ENCODE measurements around the gene MLC1.

Gene MLC1

DNA sequence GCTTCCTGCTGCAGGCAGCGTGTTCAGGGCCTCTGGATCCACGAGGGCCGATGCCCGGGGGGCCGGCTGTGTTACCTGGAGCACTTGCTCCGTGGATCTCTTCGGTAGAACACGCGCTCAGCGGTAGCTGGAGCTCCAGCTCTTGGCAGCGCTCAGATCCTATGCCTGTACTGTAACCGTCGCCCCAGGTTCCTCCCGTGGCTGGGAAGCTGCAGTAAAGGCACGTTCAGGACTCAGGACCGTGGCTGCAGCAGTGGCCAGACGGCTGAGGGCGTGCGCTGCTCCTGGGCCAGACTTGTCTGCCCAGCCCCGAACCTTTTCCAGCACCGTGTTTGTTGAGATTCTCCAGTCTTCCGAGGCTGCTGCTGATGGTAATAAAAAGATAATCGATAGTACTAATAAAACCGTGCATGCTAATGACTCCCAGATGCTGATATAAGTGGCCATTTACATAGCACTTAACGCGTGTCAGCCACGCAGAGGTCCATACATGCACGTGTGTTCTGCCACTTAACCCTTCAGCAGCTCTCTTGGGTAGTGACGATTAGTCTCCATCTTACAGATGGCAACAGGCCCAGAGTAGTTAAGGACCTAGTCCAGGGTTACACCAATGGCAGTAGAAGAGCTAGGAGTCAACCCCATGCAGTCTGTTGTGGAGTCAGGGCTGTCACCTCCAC lies 6.0 kb upstream of the MLC1 start:
- Histone ChIP-seq H3K4me1 (ENCODE audit: insufficient read depth, poor library complexity, severe bottlenecking) (no peaks in the 10 kb centered on the region), H3K4me3 (ENCODE audit: severe bottlenecking) (no peak overlapping the region), H3K27me3 (ENCODE audit: insufficient read depth, poor library complexity, severe bottlenecking) (no peaks in the 10 kb centered on the region), H3K27ac (ENCODE audit: poor library complexity, severe bottlenecking) (no peak overlapping the region), H3K36me3 (ENCODE audit: low read depth) (no peaks in the 10 kb centered on the region), H3K9me3 (ENCODE audit: severe bottlenecking) (no peaks in the 10 kb centered on the region)
- ATAC-seq (ENCODE audit: low read depth) (0 out of 3 replicates have a peak, but pooled peaks have one; percentile 19), DNase-seq (ENCODE audit: low spot score) (no peak)
- no peak for TF ChIP-seq CTCF (IDR thresholded peaks at IDR 0.05; ENCODE audit: poor library complexity, severe bottlenecking)

DNA sequence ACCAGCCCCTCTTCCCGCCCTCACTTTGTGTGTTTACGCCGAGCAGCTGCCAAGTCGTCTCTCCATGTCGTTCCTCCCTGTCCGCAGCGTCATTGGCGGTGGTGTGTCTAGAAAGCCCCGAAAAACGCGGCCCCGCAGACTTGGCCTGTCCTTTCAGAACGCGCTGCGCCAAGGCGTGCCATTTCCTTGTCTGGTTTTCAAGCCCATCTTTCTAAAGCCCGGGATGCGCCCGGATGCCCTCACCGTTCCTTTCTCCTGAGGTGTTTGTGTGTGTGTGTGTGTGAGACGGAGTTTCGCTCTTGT lies 5.1 kb upstream of the MLC1 start:
- TF ChIP-seq CTCF (IDR thresholded peaks at IDR 0.05; ENCODE audit: poor library complexity, severe bottlenecking) = no peak
- H3K4me1 ChIP-seq (ENCODE audit: insufficient read depth, poor library complexity, severe bottlenecking) = no peaks in the 10 kb centered on the region
- no peaks in the 10 kb centered on the region for H3K27me3 ChIP-seq (ENCODE audit: insufficient read depth, poor library complexity, severe bottlenecking)
- no peaks in the 10 kb centered on the region for H3K9me3 ChIP-seq (ENCODE audit: severe bottlenecking)
- ATAC-seq (ENCODE audit: low read depth) (no peak), DNase-seq (ENCODE audit: low spot score) (no peak)
- H3K36me3 ChIP-seq (ENCODE audit: low read depth) = no peaks in the 10 kb centered on the region
- no peak overlapping the region for H3K27ac ChIP-seq (ENCODE audit: poor library complexity, severe bottlenecking)
- no peak overlapping the region for H3K4me3 ChIP-seq (ENCODE audit: severe bottlenecking)

DNA sequence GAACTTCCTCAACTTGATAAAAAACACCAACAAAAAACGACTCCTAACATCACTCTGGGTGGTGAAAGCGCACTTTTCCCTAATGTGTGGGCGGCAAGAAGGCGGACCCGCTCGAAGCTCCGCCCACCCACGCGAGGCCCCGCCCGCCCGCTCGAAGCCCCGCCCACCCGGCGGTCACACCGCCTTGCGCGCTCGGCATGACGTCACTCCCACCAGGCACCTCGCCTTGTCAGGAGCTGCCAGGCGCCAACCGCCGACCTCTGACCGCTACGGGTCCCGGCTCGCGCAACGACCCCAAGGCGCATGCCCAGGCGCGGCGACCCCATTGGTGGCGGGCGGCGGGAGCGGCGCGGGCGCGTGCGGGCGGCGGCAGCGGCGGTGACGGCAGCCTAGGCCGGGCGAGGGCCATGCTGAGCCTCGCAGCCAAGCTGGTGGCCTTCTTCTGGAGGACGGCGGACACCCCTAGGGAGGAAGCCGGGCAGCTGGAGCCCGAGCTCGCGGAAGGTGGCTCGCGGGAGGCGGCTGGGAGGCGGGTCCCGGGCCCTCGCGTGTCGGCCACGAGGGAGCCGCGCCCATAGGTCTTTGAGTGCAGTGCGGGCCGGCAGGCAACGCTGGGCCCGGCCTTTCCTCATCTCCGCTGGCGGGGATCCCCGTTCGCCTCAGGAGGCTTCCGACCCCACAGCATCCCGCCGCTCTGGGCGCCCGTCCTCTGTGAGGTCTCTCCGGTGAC lies 4.6 kb upstream of the MLC1 start, which contains the start of gene MOV10L1:
Gene MOV10L1, plus strand, starts transcription at position 325 of the 730 bp plus-strand sequence. Its CDS starts 83 bp downstream, at position 408.
- Histone ChIP-seq H3K27me3 (ENCODE audit: insufficient read depth, poor library complexity, severe bottlenecking) (no peaks in the 10 kb centered on the region), H3K4me1 (ENCODE audit: insufficient read depth, poor library complexity, severe bottlenecking) (no peaks in the 10 kb centered on the region), H3K36me3 (ENCODE audit: low read depth) (no peaks in the 10 kb centered on the region), H3K9me3 (ENCODE audit: severe bottlenecking) (no peaks in the 10 kb centered on the region), H3K4me3 (ENCODE audit: severe bottlenecking) (no peak within 1 kb of the TSS), H3K27ac (ENCODE audit: poor library complexity, severe bottlenecking) (no peak within 1 kb of the TSS)
- DNase-seq (ENCODE audit: low spot score) = no peak
- TF ChIP-seq CTCF (IDR thresholded peaks at IDR 0.05; ENCODE audit: poor library complexity, severe bottlenecking) = no peak
- no peak for ATAC-seq (ENCODE audit: low read depth)

- DNase-seq (ENCODE audit: low spot score) (no peak), ATAC-seq (ENCODE audit: low read depth) (no peak)
- Histone ChIP-seq H3K4me3 (ENCODE audit: severe bottlenecking) (no peak overlapping the region), H3K9me3 (ENCODE audit: severe bottlenecking) (no peaks in the 10 kb centered on the region), H3K27me3 (ENCODE audit: insufficient read depth, poor library complexity, severe bottlenecking) (no peaks in the 10 kb centered on the region), H3K4me1 (ENCODE audit: insufficient read depth, poor library complexity, severe bottlenecking) (no peaks in the 10 kb centered on the region), H3K36me3 (ENCODE audit: low read depth) (no peaks in the 10 kb centered on the region), H3K27ac (ENCODE audit: poor library complexity, severe bottlenecking) (no peak overlapping the region)
- TF ChIP-seq CTCF (IDR thresholded peaks at IDR 0.05; ENCODE audit: poor library complexity, severe bottlenecking) = no peak
These were observed 4.0 kb upstream of the MLC1 start for GRCh38 chr22:50089231-50089630.

DNA sequence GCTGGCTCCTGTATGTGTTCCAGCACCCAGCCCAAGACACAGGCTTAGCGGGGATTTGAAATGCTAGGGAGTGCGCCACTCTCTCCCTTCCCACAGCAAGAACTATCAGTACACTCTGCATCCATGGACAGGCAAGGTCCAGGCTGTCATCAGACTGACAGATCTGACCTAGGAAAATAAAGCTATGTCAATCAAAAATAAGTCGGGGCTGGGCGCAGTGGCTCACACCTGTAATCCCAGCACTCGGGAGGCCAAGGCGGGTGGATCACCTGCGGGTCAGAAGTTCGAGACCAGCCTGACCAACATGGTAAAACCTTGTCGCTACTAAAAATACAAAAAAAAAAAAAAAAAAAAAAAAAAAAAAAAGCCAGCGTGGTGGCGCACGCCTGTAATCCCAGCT lies 2.9 kb upstream of the MLC1 start:
- Histone ChIP-seq H3K27me3 (ENCODE audit: insufficient read depth, poor library complexity, severe bottlenecking) (no peaks in the 10 kb centered on the region), H3K9me3 (ENCODE audit: severe bottlenecking) (no peaks in the 10 kb centered on the region), H3K4me3 (ENCODE audit: severe bottlenecking) (no peak overlapping the region), H3K4me1 (ENCODE audit: insufficient read depth, poor library complexity, severe bottlenecking) (peaks cover 6% of the 10 kb centered on the region), H3K36me3 (ENCODE audit: low read depth) (no peaks in the 10 kb centered on the region), H3K27ac (ENCODE audit: poor library complexity, severe bottlenecking) (no peak overlapping the region)
- DNase-seq (ENCODE audit: low spot score) = no peak
- TF ChIP-seq CTCF (IDR thresholded peaks at IDR 0.05; ENCODE audit: poor library complexity, severe bottlenecking) = no peak
- no peak for ATAC-seq (ENCODE audit: low read depth)

All from RWPE2 (cell line).